Measurements from ENCODE around the gene UBE2V1. TPM values are rescaled to one million over a fixed set of nuclear protein-coding genes. Genes with fewer than 3 reads are reported as not detected.

Gene UBE2V1
- total RNA-seq, 1 donor from 2014 or later = 15.2 TPM

DNA sequence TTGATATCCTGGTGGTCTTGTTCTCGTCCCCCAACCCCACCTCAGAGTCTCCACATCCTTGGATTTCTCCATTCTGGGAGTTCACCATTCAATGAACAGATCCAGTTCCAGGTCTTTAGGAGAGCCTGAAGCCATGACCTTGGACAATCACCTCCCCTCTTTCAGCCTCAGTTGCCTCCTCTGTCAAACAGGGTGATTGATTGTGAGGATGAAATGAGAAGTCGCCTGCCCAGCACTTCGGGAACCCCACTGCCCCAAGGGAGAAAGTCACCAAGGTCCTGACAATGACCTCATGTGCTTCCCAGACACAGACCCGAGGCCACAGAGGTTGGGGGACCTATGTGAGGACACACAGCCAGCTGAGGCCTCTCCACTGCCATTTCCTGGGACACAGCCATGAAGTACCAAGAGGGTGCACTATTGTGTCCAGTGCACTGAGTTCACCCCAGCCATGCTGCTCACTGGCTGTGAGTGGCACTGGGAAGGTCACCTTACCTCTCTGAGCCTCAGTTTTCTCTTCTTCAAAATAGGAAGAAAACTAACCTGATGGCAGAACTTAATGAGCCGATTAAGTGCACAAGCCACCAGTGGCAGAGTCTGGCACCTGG lies 68.5 kb downstream of the UBE2V1 start:
- no peak for DNase-seq (ENCODE audit: low spot score)

DNA sequence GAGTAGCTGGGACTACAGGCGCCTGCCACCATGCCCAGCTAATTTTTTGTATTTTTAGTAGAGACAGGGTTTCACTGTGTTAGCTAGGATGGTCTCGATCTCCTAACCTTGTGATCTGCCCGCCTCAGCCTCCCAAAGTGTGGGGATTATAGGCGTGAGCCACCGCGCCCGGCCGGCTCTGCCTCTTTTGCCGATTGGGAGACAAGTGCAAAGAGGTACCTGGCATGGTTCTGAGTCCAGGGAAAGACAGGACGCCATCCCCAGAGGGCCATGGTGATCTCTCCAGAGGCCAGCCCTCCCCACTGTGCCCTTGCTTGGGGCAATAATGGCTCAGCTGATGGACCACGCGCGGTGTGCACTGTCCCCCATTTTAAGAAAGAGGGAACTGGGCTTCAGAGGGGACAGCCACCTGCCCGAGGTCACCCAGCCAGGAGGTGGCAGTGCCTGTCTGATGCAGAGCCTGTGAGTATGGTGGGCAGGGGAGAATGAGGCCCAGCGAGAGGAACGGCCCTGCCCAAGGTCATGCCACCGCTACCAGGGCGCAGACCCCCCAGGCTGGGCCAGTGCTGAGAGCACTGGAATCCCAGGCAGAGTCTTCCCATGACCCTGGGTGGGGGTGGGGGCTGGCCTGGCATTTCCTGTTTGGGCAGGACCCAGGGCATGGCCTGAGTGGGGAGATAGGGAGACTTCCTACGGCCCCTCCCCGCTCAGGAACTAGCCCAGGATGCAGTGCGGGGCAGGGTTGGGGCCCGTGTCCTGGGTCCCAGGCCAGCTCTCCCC lies 69.2 kb downstream of the UBE2V1 start:
- DNase-seq (ENCODE audit: low spot score) = no peak

DNA sequence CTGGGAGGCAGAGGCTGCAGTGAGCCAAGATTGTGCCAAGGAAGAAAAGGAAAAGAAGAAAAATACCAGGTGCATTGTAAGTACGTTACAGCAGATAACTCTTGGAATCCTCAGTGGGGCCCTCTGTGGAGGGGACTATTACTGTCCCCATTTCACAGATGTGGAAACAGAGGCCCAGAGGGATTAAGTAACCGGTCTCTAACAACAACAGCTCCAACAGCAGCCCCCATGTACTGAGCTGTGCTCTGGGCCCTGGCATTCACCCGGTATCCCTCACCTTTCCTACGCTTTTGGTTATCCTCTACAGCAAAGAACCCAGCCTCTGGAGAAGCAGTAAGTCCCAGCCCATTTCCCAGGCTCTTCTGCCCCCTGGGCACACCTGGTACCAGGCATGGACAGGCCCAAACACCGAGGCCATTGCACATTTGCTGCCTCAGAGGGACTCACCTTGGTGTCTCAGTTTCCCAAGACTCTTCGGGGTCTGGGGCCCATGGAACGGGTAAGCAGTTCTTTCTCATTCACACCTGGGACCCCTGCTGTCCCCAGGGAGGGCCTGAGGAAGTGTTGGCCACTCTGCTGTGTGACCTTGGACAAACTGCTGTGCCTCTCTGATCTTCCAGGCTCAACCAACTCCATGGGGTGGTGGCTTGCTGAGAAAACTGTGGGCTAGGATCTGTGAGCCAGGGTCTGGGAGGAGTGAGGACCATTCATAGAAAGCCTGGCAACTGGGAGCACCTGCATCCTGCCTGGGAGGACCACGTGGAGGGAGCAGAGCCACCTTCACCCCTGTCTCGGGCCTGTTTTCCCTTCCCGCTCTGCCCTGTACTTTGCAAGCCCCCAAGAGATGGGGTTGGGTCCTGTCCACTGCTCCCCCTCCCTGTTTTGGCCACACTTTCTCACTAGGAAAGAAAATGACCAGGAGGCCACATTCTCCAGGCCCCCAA lies 70.3 kb downstream of the UBE2V1 start:
- DNase-seq (ENCODE audit: low spot score) = no peak

GRCh38 chr20:50041246-50041873 lies 71.6 kb downstream of the UBE2V1 start:
- no peak for DNase-seq (ENCODE audit: low spot score)

GRCh38 chr20:50040432-50041245 lies 72.3 kb downstream of the UBE2V1 start:
- no peak for DNase-seq (ENCODE audit: low spot score)

- no peak for DNase-seq (ENCODE audit: low spot score)
Observed at GRCh38 chr20:50039706-50040431, 73.1 kb downstream of the UBE2V1 start.

DNA sequence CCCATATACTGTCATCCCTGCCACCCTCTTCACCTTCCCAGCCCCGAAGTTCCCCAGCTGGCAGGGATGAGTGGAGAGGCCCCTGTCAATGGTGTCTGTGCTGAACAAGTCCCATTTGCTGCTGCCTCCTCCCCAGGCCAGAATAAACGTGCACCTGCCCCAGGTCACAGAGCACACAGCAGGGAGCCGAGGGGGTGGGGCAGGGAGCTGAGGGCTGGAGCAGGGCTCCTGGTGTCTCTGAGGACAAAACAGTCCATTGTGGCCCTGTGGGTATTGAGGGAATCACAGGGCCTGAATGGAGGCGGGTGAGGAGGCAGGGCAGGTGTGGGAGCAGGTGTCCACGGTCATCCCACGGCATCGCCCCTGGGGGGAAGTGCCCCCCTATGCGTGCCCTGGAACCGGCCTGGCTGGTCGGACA lies 74.4 kb downstream of the UBE2V1 start:
- no peak for DNase-seq (ENCODE audit: low spot score)

- DNase-seq (ENCODE audit: low spot score) = no peak
Observed at GRCh38 chr20:50038169-50038568, 74.8 kb downstream of the UBE2V1 start.

DNA sequence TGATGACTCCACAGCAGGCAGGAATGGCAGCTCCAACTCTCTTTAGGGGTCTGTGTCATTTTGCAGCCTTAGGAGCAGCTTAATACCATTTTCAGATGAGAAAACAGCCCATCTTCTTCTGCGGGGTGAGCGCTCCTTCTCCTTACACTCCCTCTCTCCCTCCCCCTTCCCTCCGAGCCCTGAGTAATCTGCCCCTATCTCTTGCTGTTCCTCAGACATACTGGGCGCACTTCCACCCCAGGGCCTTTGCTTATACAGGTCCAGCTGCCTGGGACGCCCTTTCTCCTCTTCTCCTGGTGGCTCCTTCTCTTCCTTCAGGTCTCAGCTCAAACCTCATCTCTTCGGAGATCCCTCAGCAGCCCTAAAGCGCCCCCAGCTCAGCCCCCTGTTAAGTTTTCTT lies 75.4 kb downstream of the UBE2V1 start:
- no peak for DNase-seq (ENCODE audit: low spot score)

GRCh38 chr20:50037123-50037522 lies 75.8 kb downstream of the UBE2V1 start:
- no peak for DNase-seq (ENCODE audit: low spot score)

GRCh38 chr20:50036703-50037102 lies 76.2 kb downstream of the UBE2V1 start:
- no peak for DNase-seq (ENCODE audit: low spot score)

DNA sequence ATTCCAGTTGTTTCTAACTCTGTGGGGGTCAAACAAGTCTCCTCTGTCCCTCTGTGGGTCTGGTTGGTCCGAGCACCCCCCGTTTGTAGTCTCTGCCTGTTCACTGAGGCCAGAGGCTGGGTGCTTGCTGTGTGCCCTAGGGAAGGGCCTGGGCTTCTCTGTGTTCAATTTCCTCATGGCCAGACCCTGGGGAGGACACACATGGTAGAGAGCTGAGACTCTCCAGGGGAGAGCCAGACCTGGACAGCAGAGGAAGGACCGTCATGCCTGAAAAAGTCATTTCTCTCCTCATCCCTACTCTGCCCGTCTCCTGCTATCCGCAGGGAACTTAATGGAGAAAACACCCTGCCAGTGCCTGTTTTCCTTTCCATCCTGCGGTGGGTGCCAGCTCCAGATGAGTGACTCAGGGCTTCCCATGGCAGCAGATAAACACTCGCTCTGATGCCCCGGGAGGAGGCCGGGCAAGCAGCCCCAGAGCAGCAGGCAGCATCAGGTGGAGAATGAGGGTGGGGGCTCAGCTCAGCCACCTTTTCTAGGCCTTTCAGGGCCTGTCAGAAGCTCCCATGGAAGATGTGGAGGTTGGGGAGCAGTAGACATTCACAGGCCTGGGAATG lies 78.3 kb downstream of the UBE2V1 start:
- DNase-seq (ENCODE audit: low spot score) = no peak

- no peak for DNase-seq (ENCODE audit: low spot score)
Observed at GRCh38 chr20:50032955-50033666, 79.8 kb downstream of the UBE2V1 start.

Other genes starting within 250 kb of the UBE2V1 start
- 0.96 TPM for gene SPATA2, start 197.6 kb downstream of the UBE2V1 start, total RNA-seq (ENCODE audit: insufficient read depth, low replicate concordance)
- gene RNF114, start 176.8 kb downstream of the UBE2V1 start, total RNA-seq (ENCODE audit: insufficient read depth, low replicate concordance) = 33.2 TPM
- gene SNAI1, start 130.2 kb downstream of the UBE2V1 start, total RNA-seq (ENCODE audit: insufficient read depth, low replicate concordance) = not detected
- 15.4 TPM for gene PEDS1, start 40.6 kb upstream of the UBE2V1 start, total RNA-seq (ENCODE audit: insufficient read depth, low replicate concordance)
- 33.5 TPM for gene CEBPB, start 77.7 kb upstream of the UBE2V1 start, total RNA-seq (ENCODE audit: insufficient read depth, low replicate concordance)